ENCODE data around the gene ERBB2.

- TF ChIP-seq CTCF (IDR thresholded peaks at IDR 0.05) = no peak
- no peak for TF ChIP-seq POLR2A (IDR thresholded peaks at IDR 0.05)
Observed at GRCh38 chr17:39767147-39767546, 67.3 kb downstream of the ERBB2 start.
